WTC11 (cell line): ENCODE data around the gene VWF. TPM values are rescaled to one million over a fixed set of nuclear protein-coding genes. Genes with fewer than 3 reads are reported as not detected.

Source experiments
- ATAC-seq: fragments of 200-7000 bp; cut with Tn5 transposase; 2 replicates; pipeline ENCODE4 v1.10.0; 2021; ENCODE audit warnings: mild to moderate bottlenecking, moderate library complexity
- CTCF ChIA-PET: fragments of 300-600 bp; sonication (Branson Sonifier 250); formaldehyde crosslinking; loops from one replicate; lab custom pipeline; 2021; ENCODE audit warnings: antibody characterized with exemption; lab: Charles Lee
- POLR2A ChIA-PET: fragments of 350-600 bp; sonication (Branson Sonifier 250); formaldehyde crosslinking; loops from one replicate; lab custom pipeline; 2021; ENCODE audit warnings: antibody characterized with exemption; lab: Charles Lee
- DNase-seq: peaks from one replicate; pipeline ENCODE4 v3.0.0; 2021; ENCODE audit warnings: low spot score
- H3K27ac Mint-ChIP-seq: 2 replicates; pipeline ENCODE4 v1.8.0; 2021; ENCODE audit warnings: mixed read lengths
- H3K27me3 Mint-ChIP-seq: 2 replicates; pipeline ENCODE4 v1.8.0; 2021; ENCODE audit warnings: low read depth, mild to moderate bottlenecking, moderate library complexity, mixed read lengths
- H3K36me3 Mint-ChIP-seq: 2 replicates; pipeline ENCODE4 v1.8.0; 2021; ENCODE audit warnings: mixed read lengths
- H3K4me1 Mint-ChIP-seq: 2 replicates; pipeline ENCODE4 v1.8.0; 2022; ENCODE audit warnings: mixed read lengths
- H3K4me3 Mint-ChIP-seq: 2 replicates; pipeline ENCODE4 v1.8.0; 2021; ENCODE audit warnings: mild to moderate bottlenecking, moderate library complexity, mixed read lengths
- H3K9me3 Mint-ChIP-seq: 2 replicates; pipeline ENCODE4 v1.8.0; 2021; ENCODE audit warnings: mixed read lengths
- CBFB ChIP-seq: sonication (generic); formaldehyde crosslinking; IDR thresholded peaks from 2 replicates; pipeline ENCODE4 v1.8.1; 2022; ENCODE audit warnings: mild to moderate bottlenecking, low read depth, missing genetic modification reagents
- CREB1 ChIP-seq: sonication (generic); formaldehyde crosslinking; IDR thresholded peaks from 2 replicates; pipeline ENCODE4 v1.8.0; 2023; ENCODE audit warnings: mild to moderate bottlenecking, missing genetic modification reagents
- HMGA2 ChIP-seq: fragments of 250-450 bp; sonication (Bioruptor Pico); IDR thresholded peaks from 2 replicates; pipeline ENCODE4 v1.4.0; 2021; ENCODE audit warnings: mild to moderate bottlenecking, moderate library complexity
- NR3C1 ChIP-seq: sonication (generic); formaldehyde crosslinking; conservative IDR thresholded peaks from 2 replicates; pipeline ENCODE4 v1.8.1; 2023; ENCODE audit warnings: low read depth, mild to moderate bottlenecking, missing genetic modification reagents
- OVOL2 ChIP-seq: fragments of 250-450 bp; sonication (Bioruptor Pico); IDR thresholded peaks from 2 replicates; pipeline ENCODE4 v1.9.0; 2021; ENCODE audit warnings: mild to moderate bottlenecking, borderline replicate concordance
- ZNF232 ChIP-seq: sonication (generic); formaldehyde crosslinking; IDR thresholded peaks from 2 replicates; pipeline ENCODE4 v1.8.0; 2022; ENCODE audit warnings: mild to moderate bottlenecking, missing genetic modification reagents
- ZNF416 ChIP-seq: fragments of 250-450 bp; sonication (Bioruptor Pico); IDR thresholded peaks from 2 replicates; pipeline ENCODE4 v1.9.0; 2021; ENCODE audit warnings: mild to moderate bottlenecking, inconsistent platforms
- total RNA-seq: library from RNA; stranded (reverse); gene quantifications from 3 replicates; pipeline ENCODE4 v1.2.3, GENCODE V29; 2021
- TF ChIP-seq, protein P1 (sequence below): sonication (generic); formaldehyde crosslinking; IDR thresholded peaks from 2 replicates; pipeline ENCODE4 v1.8.1; 2023; ENCODE audit warnings: mild to moderate bottlenecking, missing genetic modification reagents, moderate library complexity
- TF ChIP-seq, protein P2 (sequence below): sonication (generic); formaldehyde crosslinking; IDR thresholded peaks from 2 replicates; pipeline ENCODE4 v1.8.0; 2022; ENCODE audit warnings: mild to moderate bottlenecking, missing genetic modification reagents
- TF ChIP-seq, protein P3 (sequence below): fragments of 250-450 bp; sonication (Bioruptor Pico); IDR thresholded peaks from 2 replicates; pipeline ENCODE4 v1.8.0; 2021; ENCODE audit warnings: mild to moderate bottlenecking
- TF ChIP-seq, protein P4 (sequence below): sonication (generic); formaldehyde crosslinking; IDR thresholded peaks from 2 replicates; pipeline ENCODE4 v1.8.1; 2023; ENCODE audit warnings: mild to moderate bottlenecking, missing genetic modification reagents, borderline replicate concordance

VWF gene
- total RNA-seq, 1 experiment from 2014 or later: 0.48 TPM

DNA sequence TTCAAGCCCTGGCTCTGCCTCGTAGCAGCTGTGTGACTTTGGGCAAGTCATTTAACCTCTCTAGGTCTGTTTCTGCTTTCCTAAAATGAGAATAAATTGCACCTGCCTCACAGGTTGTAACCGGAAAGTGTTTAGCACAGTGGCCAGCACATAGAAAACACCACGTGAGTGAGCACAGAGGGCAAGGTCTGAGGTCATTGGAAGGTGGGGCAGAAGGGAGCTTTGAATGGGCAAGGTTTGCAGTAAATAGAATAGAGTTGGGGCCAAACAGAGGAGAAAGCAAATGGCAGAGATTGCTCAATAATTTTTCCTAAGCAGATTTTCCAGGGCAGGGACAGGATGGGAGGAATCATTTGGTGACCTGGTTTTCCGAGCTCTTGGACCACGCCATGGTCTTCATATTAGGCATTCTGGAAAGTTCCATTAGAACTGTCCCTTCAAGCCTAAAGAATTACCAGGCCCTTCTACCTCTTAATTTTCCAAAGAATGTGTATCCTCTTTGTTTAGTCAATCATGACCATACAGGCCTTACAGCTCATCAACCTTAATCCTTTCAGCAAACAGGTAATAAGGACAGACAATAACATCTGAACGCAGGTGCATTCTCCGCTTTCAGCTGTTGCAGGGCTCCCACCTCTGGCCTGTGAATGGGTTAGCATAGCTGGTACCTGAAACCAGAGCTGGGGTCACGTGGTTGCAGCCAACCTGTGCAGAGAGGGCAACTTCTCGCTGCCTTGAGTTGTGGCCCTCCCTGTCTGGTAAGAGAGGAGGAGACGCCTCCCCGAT, 53.8 kb downstream of the VWF start:
- Mint-ChIP-seq H3K27ac (no peak overlapping the region; the same call in 1 of the 2 replicates), H3K27me3 (no peaks in the 10 kb centered on the region), H3K9me3 (no peaks in the 10 kb centered on the region), H3K36me3 (no peaks in the 10 kb centered on the region), H3K4me1 (peaks cover 20% of the 10 kb centered on the region), H3K4me3 (no peak overlapping the region)
- CTCF ChIA-PET: interaction anchor here (0.9 to 9.7 kb wide), 10 partner anchors 10 to 325 kb away, joined by 3 to 84 read pairs (median 9); no protein-coding TSS in a partner anchor
- DNase-seq (peak; percentile 56), ATAC-seq (peak; percentile 78)
- TF ChIP-seq, protein P1, sequence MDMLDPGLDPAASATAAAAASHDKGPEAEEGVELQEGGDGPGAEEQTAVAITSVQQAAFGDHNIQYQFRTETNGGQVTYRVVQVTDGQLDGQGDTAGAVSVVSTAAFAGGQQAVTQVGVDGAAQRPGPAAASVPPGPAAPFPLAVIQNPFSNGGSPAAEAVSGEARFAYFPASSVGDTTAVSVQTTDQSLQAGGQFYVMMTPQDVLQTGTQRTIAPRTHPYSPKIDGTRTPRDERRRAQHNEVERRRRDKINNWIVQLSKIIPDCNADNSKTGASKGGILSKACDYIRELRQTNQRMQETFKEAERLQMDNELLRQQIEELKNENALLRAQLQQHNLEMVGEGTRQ (CRISPR knock-in tag): peak; percentile 91
- no peak for TF ChIP-seq ZNF416 (CRISPR knock-in tag)
- TF ChIP-seq, protein P2, sequence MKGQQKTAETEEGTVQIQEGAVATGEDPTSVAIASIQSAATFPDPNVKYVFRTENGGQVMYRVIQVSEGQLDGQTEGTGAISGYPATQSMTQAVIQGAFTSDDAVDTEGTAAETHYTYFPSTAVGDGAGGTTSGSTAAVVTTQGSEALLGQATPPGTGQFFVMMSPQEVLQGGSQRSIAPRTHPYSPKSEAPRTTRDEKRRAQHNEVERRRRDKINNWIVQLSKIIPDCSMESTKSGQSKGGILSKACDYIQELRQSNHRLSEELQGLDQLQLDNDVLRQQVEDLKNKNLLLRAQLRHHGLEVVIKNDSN (CRISPR knock-in tag): peak; percentile 89
- no peak for TF ChIP-seq CBFB
- POLR2A ChIA-PET: interaction anchor here (0.6 to 0.9 kb wide), 2 partner anchors 14 to 177 kb away, joined by 4 to 5 read pairs; no protein-coding TSS in a partner anchor

DNA sequence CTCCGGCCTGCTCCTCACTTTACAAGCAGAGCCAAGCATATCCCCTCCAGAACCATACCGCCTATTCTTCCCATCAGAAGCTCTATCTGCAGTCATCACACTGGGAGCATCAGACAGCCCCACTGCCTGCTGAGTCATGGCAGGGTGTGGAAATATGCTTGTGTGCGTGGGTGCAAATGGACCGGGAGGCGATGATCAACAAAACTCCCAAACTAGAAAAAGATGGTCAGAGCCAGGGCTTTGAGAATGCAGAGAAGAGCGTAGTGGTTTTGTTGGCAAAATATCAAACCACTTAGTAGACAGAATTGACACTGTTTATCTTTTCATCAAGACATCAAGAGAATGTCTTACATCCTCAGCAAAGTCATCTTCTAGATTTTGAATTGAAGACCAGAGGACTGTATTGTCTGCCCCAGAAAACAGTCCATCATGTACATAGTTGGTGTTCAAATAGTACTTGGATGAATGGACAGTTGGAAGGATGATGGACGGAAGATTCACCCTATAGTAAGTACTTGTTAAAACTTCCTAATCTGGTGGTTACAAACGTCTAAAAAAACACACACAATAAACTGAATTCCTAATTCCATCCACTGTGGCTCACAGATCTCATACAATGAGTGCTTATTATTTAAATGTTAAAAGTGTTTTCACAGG, 54.9 kb downstream of the VWF start:
- ATAC-seq (no peak), DNase-seq (no peak)
- peaks cover 18% of the 10 kb centered on the region for H3K4me1 Mint-ChIP-seq
- CTCF ChIA-PET: interaction anchor here (1.1 to 9.7 kb wide), 5 partner anchors 12 to 214 kb away, joined by 4 to 84 read pairs (median 27); no protein-coding TSS in a partner anchor
- no peaks in the 10 kb centered on the region for H3K27me3 Mint-ChIP-seq
- H3K9me3 Mint-ChIP-seq: no peaks in the 10 kb centered on the region
- POLR2A ChIA-PET: no interaction called here
- H3K27ac Mint-ChIP-seq: no peak overlapping the region
- TF ChIP-seq, protein P3, sequence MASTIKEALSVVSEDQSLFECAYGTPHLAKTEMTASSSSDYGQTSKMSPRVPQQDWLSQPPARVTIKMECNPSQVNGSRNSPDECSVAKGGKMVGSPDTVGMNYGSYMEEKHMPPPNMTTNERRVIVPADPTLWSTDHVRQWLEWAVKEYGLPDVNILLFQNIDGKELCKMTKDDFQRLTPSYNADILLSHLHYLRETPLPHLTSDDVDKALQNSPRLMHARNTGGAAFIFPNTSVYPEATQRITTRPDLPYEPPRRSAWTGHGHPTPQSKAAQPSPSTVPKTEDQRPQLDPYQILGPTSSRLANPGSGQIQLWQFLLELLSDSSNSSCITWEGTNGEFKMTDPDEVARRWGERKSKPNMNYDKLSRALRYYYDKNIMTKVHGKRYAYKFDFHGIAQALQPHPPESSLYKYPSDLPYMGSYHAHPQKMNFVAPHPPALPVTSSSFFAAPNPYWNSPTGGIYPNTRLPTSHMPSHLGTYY: no peak
- no peaks in the 10 kb centered on the region for H3K36me3 Mint-ChIP-seq
- H3K4me3 Mint-ChIP-seq: no peak overlapping the region

DNA sequence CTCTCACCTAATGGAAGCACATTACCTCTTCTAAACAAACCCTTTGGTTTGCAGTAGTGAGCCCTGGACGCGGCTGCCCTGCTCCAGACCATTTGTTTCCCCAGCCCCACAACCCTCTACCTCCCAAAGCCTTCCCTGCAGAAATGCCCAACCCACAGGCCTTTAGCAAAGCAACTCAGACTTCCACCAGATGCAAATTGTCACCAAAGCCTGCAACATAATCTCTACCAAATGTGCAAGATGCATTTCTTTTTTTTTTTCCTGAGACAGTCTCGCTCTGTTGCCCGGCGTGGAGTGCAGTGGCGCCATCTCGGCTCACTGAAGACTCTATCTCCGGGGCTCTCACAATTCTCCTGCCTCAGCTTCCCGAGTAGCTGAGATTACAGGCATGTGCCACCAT, 56.2 kb downstream of the VWF start:
- Mint-ChIP-seq H3K27ac (no peak overlapping the region), H3K36me3 (no peaks in the 10 kb centered on the region), H3K9me3 (no peaks in the 10 kb centered on the region), H3K4me1 (peaks cover 18% of the 10 kb centered on the region), H3K4me3 (no peak overlapping the region), H3K27me3 (no peaks in the 10 kb centered on the region)
- ChIA-PET CTCF (interaction anchor here (0.6 to 9.7 kb wide), 25 partner anchors 11 to 244 kb away, joined by 3 to 84 read pairs (median 6); partner anchors contain the start of gene CD9), POLR2A (no interaction called here)
- TF ChIP-seq ZNF232 (CRISPR knock-in tag): no peak
- TF ChIP-seq OVOL2 (CRISPR knock-in tag): no peak
- TF ChIP-seq, protein P3: no peak
- TF ChIP-seq HMGA2: no peak
- TF ChIP-seq CBFB: no peak
- no peak for TF ChIP-seq NR3C1 (CRISPR knock-in tag)
- TF ChIP-seq CREB1 (CRISPR knock-in tag): no peak
- TF ChIP-seq, protein P4, sequence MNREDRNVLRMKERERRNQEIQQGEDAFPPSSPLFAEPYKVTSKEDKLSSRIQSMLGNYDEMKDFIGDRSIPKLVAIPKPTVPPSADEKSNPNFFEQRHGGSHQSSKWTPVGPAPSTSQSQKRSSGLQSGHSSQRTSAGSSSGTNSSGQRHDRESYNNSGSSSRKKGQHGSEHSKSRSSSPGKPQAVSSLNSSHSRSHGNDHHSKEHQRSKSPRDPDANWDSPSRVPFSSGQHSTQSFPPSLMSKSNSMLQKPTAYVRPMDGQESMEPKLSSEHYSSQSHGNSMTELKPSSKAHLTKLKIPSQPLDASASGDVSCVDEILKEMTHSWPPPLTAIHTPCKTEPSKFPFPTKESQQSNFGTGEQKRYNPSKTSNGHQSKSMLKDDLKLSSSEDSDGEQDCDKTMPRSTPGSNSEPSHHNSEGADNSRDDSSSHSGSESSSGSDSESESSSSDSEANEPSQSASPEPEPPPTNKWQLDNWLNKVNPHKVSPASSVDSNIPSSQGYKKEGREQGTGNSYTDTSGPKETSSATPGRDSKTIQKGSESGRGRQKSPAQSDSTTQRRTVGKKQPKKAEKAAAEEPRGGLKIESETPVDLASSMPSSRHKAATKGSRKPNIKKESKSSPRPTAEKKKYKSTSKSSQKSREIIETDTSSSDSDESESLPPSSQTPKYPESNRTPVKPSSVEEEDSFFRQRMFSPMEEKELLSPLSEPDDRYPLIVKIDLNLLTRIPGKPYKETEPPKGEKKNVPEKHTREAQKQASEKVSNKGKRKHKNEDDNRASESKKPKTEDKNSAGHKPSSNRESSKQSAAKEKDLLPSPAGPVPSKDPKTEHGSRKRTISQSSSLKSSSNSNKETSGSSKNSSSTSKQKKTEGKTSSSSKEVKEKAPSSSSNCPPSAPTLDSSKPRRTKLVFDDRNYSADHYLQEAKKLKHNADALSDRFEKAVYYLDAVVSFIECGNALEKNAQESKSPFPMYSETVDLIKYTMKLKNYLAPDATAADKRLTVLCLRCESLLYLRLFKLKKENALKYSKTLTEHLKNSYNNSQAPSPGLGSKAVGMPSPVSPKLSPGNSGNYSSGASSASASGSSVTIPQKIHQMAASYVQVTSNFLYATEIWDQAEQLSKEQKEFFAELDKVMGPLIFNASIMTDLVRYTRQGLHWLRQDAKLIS (CRISPR knock-in tag): no peak
- no peak for ATAC-seq
- no peak for DNase-seq
